ENCODE data around the gene CWC27.

GRCh38 chr5:64876203-64876602 lies 107.5 kb downstream of the CWC27 start:
- TF ChIP-seq MAFK (IDR thresholded peaks at IDR 0.05; ENCODE audit: partially characterized antibody) (no peak), SMC3 (IDR thresholded peaks at IDR 0.05) (no peak), CTCF (IDR thresholded peaks at IDR 0.05) (no peak), POLR2A (IDR thresholded peaks at IDR 0.05; ENCODE audit: low read length) (no peak), MAZ (IDR thresholded peaks at IDR 0.05; ENCODE audit: borderline replicate concordance, low read depth, low read length) (no peak), KDM1A (IDR thresholded peaks at IDR 0.05; ENCODE audit: low read depth) (no peak)
